Coronary artery (tissue), 2 donors: ENCODE measurements around the gene CLEC18C.
"Not testable (repeated sequence)": the region's sequence is repeated elsewhere in the genome, so short reads cannot be mapped to it uniquely, and the experiment has no call there.

Experiments
- DNase-seq: peaks from one replicate; pipeline ENCODE4 v3.0.0-alpha.2; 2017; ENCODE audit warnings: low spot score
- H3K27ac ChIP-seq, 2 donors: fragments of 200-600 bp; sonication (generic); one replicate each; pipeline ENCODE4 v1.5.1; 2016 to 2019
- H3K4me3 ChIP-seq: fragments of 200-600 bp; sonication (generic); 2 replicates; pipeline ENCODE4 v1.5.1; 2016; ENCODE audit warnings: mild to moderate bottlenecking, moderate library complexity
- TF ChIP-seq, protein P1 (sequence below): fragments of 200-600 bp; sonication (generic); IDR thresholded peaks from one replicate; pipeline ENCODE4 v1.5.1; 2019; ENCODE audit warnings: antibody characterized with exemption

Gene CLEC18C

DNA sequence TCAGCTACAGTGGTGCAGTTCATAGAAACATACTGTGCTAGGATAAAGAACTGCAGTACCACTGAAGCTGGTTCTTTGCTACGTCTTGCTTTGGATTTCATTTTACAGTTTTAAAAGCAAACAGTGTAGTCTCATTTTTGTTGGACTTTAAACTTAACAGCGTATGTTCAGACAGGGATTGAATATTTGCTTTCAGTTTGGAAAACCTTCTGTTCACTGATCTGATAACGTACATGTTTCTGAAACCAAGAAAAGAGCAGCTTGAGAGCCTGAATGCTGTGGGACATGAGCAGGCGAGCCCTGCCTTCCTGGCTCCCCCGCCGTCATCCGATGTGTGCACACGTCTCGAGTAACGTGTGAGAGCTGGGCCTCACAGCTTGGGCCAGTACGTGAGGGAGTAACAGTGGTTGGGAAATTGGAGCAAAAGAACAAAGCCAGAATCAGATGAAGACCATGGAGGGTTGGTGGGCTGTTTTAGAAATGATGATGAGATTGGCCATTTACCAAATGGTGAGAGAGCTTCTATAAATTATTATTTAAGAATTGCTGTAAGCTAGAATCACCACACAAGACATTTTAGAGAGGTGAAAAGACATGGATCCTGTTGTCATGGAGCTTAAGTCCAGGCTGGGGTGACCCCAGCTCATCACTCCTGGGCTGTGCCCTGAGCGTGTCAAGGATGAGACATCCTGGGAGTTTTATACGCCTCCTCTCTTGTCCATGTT, 20.8 kb upstream of the CLEC18C start:
- no peak for DNase-seq
- TF ChIP-seq, protein P1, sequence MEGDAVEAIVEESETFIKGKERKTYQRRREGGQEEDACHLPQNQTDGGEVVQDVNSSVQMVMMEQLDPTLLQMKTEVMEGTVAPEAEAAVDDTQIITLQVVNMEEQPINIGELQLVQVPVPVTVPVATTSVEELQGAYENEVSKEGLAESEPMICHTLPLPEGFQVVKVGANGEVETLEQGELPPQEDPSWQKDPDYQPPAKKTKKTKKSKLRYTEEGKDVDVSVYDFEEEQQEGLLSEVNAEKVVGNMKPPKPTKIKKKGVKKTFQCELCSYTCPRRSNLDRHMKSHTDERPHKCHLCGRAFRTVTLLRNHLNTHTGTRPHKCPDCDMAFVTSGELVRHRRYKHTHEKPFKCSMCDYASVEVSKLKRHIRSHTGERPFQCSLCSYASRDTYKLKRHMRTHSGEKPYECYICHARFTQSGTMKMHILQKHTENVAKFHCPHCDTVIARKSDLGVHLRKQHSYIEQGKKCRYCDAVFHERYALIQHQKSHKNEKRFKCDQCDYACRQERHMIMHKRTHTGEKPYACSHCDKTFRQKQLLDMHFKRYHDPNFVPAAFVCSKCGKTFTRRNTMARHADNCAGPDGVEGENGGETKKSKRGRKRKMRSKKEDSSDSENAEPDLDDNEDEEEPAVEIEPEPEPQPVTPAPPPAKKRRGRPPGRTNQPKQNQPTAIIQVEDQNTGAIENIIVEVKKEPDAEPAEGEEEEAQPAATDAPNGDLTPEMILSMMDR: no peak

DNA sequence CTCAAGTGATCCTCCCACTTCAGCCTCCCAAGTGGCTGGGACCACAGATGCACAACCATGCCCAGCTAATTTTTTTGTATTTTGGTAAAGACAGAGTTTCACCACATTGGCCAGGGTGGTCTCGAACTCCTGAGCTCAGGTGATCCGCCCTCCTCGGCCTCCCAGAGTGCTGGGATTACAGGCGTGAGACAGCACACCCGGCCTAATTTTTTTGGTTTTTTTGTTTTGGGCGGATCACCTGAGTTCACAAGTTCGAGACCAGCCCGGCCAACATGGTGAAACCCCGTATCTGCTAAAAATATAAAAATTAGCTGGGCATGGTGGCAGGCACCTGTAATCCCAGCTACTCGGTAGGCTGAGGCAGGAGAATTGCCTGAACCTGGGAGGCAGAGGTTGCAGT, 18.9 kb upstream of the CLEC18C start:
- H3K4me3 ChIP-seq, H3K27ac ChIP-seq, DNase-seq: not testable (repeated sequence)

More for the DNA sequence above, 20.8 kb upstream of the CLEC18C start:
- H3K4me3 ChIP-seq: no peak overlapping the region
- H3K27ac ChIP-seq: no peak overlapping the region

DNA sequence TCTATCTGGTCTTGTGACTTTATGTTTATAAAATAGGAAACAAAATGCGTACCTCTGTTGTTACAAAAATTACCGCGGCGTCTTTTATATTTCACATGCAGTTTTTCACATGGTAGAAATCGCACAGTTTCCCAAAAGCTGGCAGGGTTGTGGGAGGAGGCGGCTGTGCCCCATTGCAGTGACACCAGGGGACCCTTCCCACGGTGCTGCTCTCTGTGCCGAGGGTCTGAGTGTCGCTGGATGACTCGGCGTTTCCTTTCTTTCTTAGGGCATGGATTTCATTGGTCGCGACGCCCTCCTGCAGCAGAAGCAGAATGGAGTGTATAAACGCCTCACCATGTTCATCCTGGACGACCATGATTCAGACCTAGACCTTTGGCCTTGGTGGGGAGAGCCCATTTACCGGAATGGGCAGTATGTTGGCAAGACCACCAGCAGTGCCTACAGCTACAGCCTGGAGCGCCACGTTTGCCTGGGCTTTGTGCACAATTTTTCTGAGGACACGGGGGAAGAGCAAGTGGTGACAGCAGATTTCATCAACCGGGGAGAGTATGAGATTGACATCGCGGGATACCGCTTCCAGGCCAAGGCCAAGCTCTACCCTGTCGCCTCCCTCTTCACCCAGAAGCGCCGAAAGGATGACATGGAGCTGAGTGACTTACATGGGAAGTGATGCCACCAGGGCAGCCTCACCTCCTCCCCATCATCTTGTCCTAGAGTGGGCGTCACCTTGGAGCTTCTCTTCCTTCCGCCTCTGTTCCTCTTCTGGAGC, 17.2 kb upstream of the CLEC18C start:
- DNase-seq: no peak
- no peak overlapping the region for H3K27ac ChIP-seq
- TF ChIP-seq, protein P1: no peak
- no peak overlapping the region for H3K4me3 ChIP-seq

DNA sequence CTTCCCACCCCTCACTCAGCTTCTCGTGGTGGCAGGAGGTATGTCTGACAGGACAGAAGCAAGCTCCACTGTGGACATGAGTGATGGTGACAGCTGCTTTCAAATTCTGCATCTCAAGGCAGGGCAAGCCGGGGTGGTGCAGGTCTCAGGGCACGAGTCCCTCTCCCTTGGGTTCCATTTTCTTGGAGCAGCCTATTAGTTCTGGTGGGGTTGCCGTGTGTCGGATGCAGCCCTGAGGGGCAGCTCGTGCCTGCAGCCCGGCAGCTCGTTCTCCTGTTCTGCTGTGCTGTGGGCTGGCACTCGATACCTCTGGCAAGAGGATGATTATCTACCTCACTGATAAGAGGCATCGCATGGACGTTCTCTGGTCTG, 16.5 kb upstream of the CLEC18C start:
- TF ChIP-seq, protein P1: no peak
- no peak for DNase-seq
- H3K27ac ChIP-seq: no peak overlapping the region
- no peak overlapping the region for H3K4me3 ChIP-seq

DNA sequence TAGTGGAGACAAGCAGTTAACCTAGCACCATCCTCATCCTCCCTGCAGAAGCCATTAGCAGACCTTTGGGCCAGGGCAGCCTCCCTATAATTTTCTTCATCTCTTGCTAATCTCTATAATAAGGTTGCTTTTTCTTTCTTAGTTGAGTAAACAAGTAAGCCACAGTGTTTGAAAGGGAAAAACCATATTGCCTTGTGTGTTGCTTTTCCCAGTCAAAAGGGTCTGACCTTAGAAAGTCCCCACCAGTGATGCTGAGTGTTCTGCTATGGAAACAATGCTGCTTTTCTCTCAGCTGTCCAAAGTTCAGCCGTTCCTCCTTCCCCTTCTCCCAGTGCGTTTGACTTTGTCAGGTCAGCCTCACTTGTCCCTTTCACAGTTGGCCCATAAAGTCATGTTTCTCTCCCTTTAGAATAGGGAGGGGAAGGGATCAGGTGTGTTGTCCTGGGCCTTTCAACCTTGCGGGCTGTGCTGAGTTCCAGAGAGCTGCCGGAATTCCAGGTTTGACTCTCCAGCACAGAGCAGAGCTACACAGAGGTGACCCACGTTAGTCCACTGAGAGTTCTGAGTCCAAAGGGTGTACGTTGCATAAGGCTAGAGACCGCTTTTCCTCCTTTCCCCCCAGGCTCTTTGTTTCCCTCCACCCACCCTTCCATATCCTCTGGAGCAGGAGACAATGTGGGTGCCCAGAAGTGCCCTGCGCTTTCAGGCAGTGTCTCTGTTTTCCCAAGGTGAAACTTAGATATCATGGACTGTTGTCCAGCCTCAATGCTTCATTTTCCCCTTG, 15.9 kb upstream of the CLEC18C start:
- TF ChIP-seq, protein P1: no peak
- Histone ChIP-seq H3K4me3 (no peak overlapping the region), H3K27ac (no peak overlapping the region)
- no peak for DNase-seq

DNA sequence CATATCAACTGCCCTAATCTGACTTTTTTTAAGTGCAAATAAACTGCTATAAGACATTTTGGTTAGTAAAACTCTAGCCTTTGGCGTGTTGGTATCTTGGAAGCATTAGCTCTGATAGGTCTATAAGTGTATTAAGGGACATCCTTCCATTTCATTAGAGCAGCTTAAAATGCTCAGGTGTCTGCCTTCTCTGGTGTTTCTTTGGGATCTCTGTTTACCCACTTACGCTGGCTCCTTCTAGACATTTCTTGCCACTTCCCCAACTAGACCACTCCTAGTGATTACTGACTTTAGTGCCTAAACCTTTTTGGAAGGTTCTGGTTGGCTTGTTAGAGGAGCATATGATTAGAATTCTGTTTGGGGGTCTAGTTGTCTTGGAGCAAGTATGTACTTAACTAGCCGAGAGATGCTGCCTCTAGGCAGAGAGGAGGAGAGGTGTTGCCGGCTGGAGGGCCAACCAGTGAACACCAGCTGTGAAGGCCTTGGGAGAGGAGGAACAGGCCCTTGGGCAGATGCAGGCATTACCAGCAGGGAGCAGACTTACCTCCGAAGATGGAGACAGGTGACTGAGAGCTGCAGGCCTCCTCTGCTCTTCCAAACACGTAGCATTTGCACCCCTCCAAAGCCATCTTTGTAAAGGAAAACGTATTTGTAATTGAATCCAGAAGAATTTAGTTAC, 15.2 kb upstream of the CLEC18C start:
- DNase-seq: no peak
- no peak overlapping the region for H3K4me3 ChIP-seq
- H3K27ac ChIP-seq: no peak overlapping the region
- TF ChIP-seq, protein P1: no peak
